ENCODE data around the gene RBFOX2. TPM values are rescaled to one million over a fixed set of nuclear protein-coding genes. Genes with fewer than 3 reads are reported as not detected.
"Not testable (repeated sequence)": the region's sequence is repeated elsewhere in the genome, so short reads cannot be mapped to it uniquely, and the experiment has no call there.

Gene RBFOX2
- total RNA-seq, 1 donor from 2014 or later = 84.4 TPM

GRCh38 chr22:36015811-36016529 is 12.7 kb downstream of the RBFOX2 start:
- intact Hi-C loops (cut with DNase I) = no loop called here
- DNase-seq (ENCODE audit: missing footprints) = no peak
- ATAC-seq = peak; percentile 45

DNA sequence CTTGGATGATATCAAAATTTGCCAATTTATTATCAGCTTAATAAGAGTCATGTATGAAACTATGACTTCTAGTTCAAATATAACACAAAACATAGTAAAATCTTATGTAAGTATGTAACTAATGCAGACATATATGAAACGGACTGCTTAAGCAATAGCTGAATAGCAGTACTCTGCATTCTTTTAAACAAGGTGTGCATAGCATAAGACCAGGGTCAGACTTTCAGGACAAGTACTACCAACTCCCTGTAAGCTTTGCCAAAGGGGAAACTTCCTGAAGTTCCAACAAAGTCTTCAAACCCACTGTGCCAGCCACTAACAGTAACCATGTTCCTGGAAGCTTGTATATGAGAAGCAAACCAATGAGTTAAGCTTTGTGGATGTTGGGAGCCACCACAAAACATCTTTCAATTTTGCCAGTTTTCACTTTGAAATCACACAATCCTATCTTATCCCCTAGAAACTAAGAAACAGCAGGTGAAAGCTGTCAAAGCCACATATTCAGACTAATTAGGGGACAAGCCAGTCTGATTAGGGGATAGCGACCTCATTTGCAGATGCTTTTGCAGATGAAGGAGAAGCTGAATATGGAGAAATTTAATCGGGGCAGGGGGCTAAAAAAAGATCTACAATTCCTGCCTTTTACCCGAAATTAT is 13.3 kb downstream of the RBFOX2 start:
- ATAC-seq = no peak
- no peak for DNase-seq (ENCODE audit: missing footprints)
- intact Hi-C loops (cut with DNase I) = no loop called here

- intact Hi-C loops (cut with DNase I) = no loop called here
- ATAC-seq = no peak
- DNase-seq (ENCODE audit: missing footprints) = no peak
Observed at GRCh38 chr22:36014546-36015074, 14.0 kb downstream of the RBFOX2 start.

DNA sequence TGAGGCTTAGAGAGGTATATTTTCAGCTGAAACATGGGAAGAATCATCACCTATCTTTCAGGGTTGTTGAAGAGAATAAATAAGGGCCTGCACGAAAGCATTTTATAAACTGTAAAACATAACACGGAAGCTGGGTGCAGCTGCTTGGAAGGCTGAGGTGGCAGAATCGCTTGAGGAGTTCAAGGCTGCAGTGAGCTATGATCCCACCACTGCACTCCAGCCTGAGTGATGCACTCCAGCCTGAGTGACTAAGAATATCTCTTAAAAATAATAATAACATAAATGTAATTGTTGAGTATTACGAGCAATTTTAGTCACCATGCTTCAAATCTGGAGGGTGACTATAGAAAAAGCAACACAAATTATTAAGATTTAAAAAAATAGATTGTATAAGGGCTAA is 16.3 kb downstream of the RBFOX2 start:
- ATAC-seq = no peak
- intact Hi-C loops (cut with DNase I) = no loop called here
- no peak for DNase-seq (ENCODE audit: missing footprints)

DNA sequence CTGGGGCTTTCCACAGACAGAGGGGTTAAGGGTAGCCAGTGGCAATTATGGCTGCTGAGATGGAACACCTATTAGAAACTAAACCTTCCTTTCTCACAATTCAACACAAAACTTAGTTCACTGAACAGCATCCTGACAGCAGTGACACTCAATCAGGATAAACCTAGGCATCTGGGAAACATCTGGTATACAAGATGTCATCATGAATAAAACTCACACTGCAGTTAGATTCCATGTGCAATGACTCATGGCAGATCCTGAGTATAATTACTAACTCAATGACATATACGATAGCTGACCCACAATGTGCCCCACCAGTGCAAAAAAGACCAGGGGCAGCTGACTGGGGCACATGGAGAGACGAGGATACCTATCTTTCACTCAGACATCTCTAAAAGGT is 17.7 kb downstream of the RBFOX2 start:
- no peak for DNase-seq (ENCODE audit: missing footprints)
- ATAC-seq = peak; percentile 55
- intact Hi-C loops (cut with DNase I) = no loop called here

DNA sequence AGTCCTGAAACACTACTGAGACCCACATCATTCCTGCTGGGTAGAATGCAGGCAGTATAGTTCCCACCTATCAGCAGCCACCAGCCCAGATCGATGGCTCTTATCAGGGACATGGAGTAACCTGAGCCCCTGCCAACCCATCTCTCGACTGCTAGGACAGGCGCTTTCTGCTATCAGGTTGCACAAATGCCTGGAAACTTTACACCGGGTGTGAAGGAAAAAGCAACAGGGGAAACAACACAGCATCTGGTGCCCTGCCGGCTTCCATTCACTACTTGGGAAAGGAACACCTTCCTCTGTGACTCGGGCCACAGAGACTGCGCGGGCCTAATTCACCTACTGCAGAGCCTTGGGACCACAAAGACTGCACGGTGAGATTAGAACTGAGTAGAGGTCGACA is 18.5 kb downstream of the RBFOX2 start:
- DNase-seq (ENCODE audit: missing footprints) (no peak), ATAC-seq (peak; percentile 35)
- intact Hi-C loops (cut with DNase I) = no loop called here

GRCh38 chr22:36009085-36009484 is 19.5 kb downstream of the RBFOX2 start:
- intact Hi-C loops (cut with DNase I) = no loop called here
- no peak for DNase-seq (ENCODE audit: missing footprints)
- peak; percentile 5 for ATAC-seq

DNA sequence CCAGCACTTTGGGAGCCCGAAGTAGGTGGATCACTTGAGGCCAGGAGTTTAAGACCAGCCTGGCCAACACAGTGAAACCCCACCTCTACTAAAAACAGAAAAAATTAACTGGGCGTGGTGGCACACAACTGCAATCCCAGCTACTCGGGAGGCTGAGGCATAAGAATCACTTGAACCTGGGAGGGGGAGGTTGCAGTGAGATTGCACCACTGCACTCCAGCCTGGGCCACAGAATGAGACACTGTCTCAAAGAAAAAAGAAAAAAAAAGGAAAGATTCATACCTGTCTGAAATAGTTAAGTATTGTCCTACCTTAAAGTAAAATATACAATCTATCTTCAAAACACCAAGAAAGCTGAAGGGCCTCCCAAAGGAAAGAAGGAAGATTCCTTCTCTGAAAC is 20.1 kb downstream of the RBFOX2 start:
- DNase-seq (ENCODE audit: missing footprints) (no peak), ATAC-seq (no peak)
- intact Hi-C loops (cut with DNase I) = no loop called here

- no peak for ATAC-seq
- intact Hi-C loops (cut with DNase I) = no loop called here
Observed at GRCh38 chr22:36008131-36008530, 20.5 kb downstream of the RBFOX2 start.

DNA sequence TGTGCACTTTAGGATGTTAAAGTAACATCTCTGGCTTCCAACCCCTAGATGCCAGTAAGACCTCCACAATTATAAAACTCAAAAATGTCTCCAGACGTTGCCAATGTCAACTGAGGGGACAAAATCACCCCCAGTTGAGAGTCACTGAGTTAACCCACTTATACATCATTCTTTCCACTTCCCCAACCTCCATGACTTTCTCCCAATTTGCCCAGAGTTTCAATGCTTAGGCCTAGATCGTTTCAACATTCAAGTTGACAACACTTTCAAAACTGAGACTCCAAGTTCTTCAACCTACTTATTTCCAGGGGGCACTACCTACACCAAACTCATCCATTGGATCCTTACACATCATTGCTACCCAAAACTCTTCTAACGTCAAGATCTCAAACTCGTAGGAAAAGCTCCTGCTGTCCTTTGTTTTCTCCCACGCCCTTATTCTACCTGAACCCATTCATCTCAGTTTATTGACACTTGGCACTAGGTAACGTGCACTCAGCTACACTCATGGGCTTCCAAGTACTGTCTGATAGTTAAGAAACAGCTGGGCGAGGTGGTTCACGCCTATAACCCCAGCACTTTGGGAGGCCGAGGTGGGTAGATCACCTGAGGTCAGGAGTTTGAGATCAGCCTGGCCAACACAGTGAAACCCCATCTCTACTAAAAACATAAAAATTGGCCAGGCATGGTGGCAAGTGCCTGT is 24.5 kb downstream of the RBFOX2 start:
- intact Hi-C loops (cut with DNase I) = no loop called here

More at GRCh38 chr22:36008131-36008530, 20.5 kb downstream of the RBFOX2 start:
- no peak for DNase-seq (ENCODE audit: missing footprints)

DNA sequence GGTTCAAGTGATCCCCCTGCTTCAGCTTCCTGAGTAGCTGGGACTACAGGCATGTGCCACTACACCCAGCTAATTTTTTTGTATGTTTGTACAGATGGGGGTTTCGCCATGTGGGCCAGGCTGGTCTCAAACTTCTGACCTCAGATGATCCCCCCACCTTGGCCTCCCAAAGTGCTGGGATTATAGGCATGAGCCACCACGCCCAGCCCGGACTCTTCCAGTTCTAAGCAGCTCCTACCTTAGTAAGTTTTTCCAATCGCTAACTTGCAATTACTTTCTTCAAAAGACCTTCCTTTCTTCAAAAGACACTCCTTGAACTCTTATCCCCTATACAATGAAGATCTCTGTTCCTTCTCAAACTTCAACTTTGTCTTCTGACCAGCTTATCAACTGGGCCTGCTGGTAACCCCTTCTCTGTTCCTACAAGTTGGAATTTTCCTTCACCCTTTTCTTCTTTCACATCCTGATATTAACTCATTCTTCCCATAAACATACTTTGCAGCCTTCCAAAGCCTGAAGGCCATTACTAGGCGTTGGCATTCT is 25.8 kb downstream of the RBFOX2 start:
- DNase-seq (ENCODE audit: missing footprints) = no peak
- intact Hi-C loops (cut with DNase I) = no loop called here
- no peak for ATAC-seq

More for the DNA sequence above, 24.5 kb downstream of the RBFOX2 start:
- ATAC-seq (no peak), DNase-seq (ENCODE audit: missing footprints) (no peak)

- intact Hi-C loops (cut with DNase I) = no loop called here
- ATAC-seq (no peak), DNase-seq (ENCODE audit: missing footprints) (no peak)
Observed at GRCh38 chr22:36002084-36002483, 26.5 kb downstream of the RBFOX2 start.

GRCh38 chr22:35998748-35999147 is 29.9 kb downstream of the RBFOX2 start:
- DNase-seq (ENCODE audit: missing footprints) (no peak), ATAC-seq (no peak)
- intact Hi-C loops (cut with DNase I) = no loop called here

DNA sequence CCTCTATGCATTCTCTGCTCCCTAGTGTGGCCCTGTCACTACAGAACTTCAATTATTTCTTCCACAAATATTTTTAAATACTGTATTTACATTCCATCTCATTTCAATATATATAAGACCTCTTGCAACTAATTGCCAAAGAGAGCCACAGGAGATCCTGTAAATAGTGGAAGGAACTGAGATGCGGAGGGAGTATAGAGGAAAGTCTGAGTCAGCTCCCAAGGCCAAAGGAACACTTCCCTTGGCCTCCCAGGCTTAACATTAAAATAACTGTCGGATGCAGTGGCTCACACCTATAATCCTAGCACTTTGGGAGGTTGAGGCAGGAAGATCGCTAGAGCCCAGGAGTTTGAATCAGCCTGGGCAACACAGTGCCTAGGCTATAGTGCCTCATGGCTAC is 31.2 kb downstream of the RBFOX2 start:
- ATAC-seq (no peak), DNase-seq (ENCODE audit: missing footprints) (no peak)
- intact Hi-C loops (cut with DNase I) = no loop called here

DNA sequence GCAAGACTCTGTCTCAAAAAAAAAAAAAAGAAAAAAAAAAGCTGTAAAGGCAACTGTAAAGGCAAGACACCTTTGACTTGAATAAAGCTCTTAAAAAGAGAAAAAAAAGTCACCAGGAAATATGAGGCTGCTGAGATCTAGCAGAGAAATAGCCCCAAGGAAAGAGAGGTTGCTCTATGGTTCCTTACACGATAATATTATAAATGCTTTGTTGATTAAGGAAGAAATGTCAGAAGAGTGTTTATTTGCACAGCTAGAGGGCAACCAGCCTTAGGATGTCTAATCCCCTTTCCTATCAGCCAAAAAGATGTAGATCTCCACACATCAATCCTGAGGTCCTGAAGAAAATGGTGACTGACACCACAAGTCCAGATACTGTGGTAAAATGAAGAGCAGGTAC is 32.0 kb downstream of the RBFOX2 start:
- ATAC-seq = no peak
- intact Hi-C loops (cut with DNase I) = no loop called here
- no peak for DNase-seq (ENCODE audit: missing footprints)

GRCh38 chr22:35995772-35996171 is 32.9 kb downstream of the RBFOX2 start:
- intact Hi-C loops (cut with DNase I) = no loop called here
- ATAC-seq (peak; percentile 93), DNase-seq (ENCODE audit: missing footprints) (peak; percentile 77)

GRCh38 chr22:35995348-35995747 is 33.3 kb downstream of the RBFOX2 start:
- intact Hi-C loops (cut with DNase I) = no loop called here

GRCh38 chr22:35993727-35994126 is 34.9 kb downstream of the RBFOX2 start:
- ATAC-seq; intact Hi-C loops (cut with DNase I); DNase-seq (ENCODE audit: missing footprints): not testable (repeated sequence)

More at GRCh38 chr22:35995348-35995747, 33.3 kb downstream of the RBFOX2 start:
- ATAC-seq = peak; percentile 59
- DNase-seq (ENCODE audit: missing footprints) = no peak

DNA sequence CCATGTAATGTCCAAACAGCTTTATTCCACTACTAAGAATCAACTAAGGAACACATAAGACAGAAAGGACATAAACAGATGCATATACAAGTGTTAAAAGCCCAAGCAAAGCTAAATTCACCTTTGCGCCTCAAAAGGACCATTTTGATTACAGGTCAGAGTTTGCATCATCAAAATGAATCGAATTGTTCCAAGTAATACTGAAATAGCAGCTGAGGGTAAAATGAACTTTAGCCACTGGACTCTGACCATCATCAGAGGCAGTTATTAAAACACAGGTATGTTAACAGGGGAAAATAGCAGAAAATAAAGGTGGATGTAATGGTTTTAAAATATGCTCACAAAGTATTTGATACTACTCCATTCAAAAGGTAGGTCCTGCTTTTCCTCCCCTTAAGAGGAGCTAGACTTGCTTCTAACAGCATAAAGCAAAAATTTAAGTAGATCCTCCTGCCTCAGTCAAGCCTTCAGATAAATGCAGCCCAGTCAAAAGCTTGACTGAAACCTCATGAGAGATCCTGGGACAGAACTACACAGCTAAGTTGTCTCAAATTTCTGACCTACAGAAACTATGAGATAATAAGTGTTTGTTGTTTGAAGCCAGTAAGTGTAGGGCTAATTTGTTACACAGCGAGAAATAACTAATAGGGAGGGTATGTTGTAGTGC is 35.4 kb downstream of the RBFOX2 start:
- DNase-seq (ENCODE audit: missing footprints) (no peak), ATAC-seq (no peak)
- intact Hi-C loops (cut with DNase I) = no loop called here
